HG02970 (cell line): ENCODE results near the gene CCT4.
"Not testable (repeated sequence)": the region's sequence is repeated elsewhere in the genome, so short reads cannot be mapped to it uniquely, and the experiment has no call there.

Source experiments
- ATAC-seq: cut with Tn5 transposase; IDR thresholded peaks from one replicate; pipeline ENCODE4 v1.9.1; 2021; ENCODE audit warnings: mild to moderate bottlenecking, moderate library complexity, moderate number of reproducible peaks; ENCODE audit not compliant: unreplicated experiment, low FRiP score

CCT4 gene

DNA sequence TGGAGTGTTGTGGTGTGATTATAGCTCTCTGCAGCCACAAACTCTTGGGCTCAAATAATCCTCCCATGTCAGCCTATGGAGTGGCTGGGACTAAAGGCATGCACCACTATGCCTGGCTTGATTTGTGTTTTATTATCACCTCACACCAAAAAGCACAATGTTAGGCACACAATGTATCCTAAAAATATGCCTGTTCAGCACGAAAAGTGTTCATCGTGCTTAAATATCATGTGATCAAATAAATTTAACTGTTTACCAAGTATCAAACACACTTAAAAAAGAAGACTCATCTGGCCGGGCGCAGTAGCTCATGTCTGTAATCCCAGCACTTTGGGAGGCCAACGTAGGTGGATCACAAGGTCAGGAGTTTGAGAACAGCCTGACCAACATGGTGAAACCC is 5.6 kb downstream of the CCT4 start:
- no peak for ATAC-seq

DNA sequence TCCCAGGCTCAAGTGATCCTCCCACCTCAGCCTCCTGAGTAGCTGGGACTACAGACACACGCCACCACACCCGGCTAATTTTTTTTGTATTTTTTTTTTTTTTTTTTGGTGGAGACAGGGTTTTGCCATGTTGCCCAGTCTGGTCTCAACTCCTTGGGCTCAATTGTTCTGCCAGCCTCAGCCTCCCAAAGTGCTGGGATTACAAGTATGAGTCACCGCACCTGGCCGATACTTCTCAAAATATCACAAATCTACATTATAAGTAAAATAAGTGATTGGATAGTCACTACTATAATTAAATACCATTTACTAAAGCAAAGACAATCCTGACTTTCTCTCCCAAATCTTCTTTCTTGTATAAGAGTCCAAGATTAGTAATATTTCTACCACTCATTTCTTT is 9.1 kb downstream of the CCT4 start:
- not testable (repeated sequence) for ATAC-seq

DNA sequence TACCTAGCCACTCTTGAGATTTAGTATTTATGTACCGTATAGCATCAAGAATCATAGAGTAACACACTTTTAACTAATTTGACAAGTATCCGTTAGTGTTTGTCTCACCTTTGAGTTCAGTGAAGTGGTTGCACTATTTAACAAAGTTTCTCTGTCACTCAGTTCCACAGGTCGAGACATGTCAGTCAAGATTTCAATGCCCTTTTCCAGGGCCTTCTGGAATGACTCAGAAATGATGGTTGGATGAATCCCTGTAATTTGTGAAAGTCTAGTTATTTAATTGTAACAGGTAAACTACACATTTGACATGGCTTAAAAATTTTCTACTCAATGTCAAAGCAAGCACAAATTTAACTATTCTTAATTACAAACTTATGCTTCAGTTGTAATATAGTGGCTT is 9.7 kb downstream of the CCT4 start:
- ATAC-seq = no peak

GRCh38 chr2:61877571-61878245 is 10.7 kb downstream of the CCT4 start:
- no peak for ATAC-seq

GRCh38 chr2:61876400-61876799 is 12.1 kb downstream of the CCT4 start:
- no peak for ATAC-seq

DNA sequence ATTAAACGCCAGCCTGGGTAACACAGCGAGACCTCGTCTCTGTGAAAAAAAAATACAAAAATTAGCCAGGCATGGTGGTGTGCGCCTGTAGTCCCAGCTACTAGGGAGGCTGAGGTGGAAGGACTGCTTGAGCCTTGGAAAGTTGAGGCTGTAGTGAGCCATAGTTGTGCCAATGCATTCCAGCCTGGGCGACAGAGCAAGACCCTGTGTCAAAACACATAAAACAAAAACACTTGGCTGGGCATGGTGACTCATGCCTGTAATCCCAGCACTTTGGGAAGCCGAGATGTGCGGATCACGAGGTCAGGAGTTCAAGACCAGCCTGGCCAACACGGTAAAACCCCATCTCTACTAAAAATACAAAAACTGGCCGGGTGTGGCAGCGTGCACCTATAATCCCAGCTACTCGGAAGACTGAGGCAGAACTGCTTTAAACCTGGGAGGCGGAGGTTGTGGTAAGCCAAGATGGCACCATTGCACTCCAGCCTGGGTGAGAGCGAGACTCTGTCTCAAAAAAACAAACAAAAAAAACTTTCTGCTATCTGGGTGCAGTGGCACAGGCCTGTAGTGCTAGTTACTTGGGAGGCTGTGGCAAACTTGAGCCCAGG is 21.9 kb downstream of the CCT4 start:
- not testable (repeated sequence) for ATAC-seq

DNA sequence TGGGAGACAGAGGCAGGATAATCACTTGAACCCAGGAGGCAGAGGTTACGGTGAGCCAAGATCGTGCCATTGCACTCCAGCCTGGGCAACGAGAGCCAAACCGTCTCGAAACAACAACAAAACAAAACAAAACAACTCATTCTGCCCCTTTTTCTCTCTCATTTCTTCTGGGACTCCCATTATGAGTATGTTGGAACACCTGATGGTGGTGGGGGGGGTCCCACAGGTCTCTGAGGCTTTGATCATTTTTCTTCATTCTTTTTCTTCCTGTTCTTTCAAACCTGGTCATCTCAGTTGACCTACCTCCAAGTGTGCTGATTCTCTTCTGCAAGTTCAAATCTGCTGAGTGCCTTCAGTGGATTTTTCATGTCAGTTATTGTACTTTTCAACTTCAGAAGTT is 26.4 kb downstream of the CCT4 start:
- ATAC-seq = no peak

DNA sequence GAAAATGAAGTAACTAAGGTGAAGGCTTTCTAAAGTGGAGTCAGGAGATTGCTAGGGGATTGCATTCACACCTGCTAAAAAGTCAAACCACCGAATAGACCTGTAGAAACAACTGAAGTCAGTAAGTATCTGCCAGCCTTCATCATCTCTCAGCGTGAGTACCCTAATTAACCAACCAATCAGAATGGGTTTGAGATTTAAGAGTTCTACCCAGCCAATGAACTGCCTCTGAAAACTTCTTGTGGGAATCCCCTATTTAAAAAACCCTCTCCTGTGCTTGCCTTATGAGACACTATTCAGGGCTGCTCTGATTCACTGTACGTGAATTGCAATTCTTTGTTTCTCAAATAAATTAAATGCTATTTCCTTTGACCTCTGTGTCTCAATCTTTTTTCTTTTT is 31.2 kb downstream of the CCT4 start:
- ATAC-seq = no peak

DNA sequence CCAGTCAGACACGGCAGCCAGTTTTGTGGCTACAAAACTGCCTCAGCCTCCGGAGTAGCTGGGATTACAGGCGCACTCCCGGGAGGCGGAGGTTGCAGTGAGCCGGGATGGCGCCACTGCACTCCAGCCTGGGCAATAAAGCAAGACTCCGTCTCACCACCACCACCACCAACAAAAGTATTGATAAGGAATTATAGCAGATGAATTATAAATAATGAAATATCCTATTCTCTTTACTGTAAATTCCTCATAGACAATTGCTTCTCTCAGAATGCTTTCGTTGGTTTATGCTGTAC is 33.2 kb downstream of the CCT4 start:
- no peak for ATAC-seq

- ATAC-seq = peak; percentile 87
Observed at GRCh38 chr2:61854564-61855317, 33.7 kb downstream of the CCT4 start.

DNA sequence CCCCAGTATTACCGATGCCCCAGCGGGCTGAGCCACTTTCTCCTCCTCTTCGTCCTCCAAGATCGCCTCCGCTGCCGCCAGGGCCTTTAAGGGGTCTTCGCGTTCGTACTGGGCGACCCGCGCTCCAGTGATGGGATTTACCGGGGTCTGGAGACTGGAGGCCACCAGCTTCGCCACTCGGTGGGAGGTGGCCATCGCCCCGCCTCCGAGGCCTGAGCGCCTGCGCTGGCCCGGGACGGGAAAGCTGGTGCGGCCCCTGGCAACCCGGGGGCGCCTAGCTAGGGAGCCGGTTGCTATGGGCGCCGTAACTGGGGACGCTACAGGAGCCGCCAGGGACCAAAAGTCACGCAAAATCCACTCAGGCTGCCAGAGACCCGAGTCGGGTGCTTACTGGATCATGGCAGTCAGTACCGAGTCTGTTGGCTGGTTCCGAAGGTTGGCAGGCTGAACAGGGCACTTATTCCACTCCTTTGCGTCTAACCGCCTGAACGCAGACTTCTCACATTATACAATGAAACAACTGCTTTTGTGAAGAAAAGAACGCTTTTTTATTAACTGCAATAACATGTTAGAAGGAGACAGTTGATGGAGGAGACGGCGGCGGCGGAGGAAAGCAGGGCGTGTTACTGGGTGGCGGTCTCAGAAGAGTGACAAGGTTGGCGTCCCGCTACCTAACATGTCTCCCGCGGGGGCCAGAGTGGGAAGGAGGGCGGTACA is 34.5 kb downstream of the CCT4 start, which contains the start of gene FAM161A:
Gene FAM161A (minus strand): TSS at position 214 of the 717 bp plus-strand sequence. CDS start 19 bp downstream, at position 195.
- ATAC-seq = peak; percentile 74

DNA sequence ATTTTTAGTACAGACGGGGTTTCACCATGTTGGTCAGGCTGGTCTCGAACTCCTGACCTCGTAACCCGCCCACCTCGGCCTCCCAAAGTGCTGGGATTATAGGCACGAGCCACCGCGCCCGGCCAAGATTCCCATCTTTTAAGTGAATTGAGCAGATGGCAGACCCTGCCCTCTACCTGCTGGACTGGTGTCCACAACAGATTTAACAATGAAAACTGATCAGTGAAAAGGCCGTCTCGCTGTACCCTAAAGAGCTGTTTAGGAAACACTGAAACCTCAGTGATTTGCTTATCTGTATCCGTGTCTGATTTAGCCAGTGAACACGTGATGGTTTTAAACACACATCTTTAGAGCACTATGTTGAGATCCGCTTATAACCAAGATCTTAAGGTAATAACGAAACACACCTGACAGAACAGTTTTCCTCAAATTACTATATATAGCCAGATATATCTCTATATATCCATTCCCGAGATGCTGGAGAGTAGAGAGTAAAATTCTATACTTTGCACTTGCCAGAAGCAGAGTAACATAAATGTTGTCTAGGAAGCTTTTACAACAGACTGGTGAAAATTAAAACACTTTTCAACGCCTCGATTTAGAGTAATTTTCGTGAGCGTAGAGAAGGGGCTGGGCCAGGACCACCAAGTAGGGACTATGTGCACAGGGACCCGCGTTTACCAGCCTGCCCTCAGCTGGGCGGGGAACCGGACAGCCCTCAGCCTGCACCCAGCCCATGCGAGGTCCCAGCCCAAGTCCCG is 35.2 kb downstream of the CCT4 start:
- peak; percentile 38 for ATAC-seq

DNA sequence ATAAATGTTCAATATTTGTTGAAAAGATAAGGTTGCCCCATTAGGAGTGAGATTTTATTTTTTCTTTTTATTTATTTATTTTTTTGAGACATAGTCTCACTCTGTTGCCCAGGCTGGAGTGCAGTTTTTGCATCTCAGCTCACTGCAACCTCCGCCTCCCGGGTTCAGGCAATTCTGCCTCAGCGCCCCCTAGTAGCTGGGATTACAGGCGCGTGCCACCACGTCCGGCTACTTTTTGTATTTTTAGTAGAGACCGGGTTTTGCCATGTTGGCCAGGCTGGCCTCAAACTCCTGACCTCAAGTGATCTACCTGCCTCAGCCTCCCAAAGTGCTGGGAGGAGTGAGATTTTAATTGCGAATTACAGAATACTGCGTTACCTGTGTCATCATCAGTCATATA is 37.2 kb downstream of the CCT4 start:
- not testable (repeated sequence) for ATAC-seq

DNA sequence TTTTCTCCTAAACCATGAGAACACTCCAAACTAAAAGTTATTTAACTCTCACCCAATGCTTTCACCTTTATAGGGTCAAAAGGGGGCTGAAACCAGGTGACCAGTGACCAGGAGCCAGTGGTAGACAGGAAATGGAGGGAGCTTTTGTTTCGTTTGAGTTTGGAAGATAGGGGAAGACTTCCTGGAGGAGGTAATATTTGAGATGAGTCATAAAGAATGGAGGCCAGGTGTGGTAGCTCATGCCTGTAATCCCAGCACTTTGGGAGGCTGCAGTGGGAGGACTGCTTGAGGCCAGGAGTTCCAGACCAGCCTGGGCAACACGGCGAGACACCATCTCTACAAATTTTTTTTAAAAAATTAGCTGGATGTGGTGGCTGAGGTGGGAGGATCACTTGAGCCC is 43.1 kb downstream of the CCT4 start:
- no peak for ATAC-seq

- no peak for ATAC-seq
Observed at GRCh38 chr2:61841286-61841685, 47.2 kb downstream of the CCT4 start.

DNA sequence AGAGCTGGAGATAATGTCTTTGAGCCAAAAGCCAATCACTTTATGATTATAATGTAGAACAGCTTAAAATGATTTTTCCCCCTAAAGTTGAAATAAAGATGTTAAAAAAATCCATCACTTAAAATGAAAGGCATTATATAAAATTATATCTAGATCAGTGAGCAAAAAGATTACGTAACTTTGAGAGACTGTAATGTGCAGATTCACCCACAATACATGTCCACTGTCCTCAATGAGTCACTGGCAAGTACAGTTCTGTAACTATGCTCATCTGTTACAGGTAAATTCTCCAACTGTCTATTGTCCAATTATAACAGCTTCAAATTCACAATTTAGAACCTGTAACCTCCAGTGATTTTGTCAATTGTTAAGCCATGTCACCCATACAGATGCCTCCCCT is 53.6 kb downstream of the CCT4 start:
- no peak for ATAC-seq

DNA sequence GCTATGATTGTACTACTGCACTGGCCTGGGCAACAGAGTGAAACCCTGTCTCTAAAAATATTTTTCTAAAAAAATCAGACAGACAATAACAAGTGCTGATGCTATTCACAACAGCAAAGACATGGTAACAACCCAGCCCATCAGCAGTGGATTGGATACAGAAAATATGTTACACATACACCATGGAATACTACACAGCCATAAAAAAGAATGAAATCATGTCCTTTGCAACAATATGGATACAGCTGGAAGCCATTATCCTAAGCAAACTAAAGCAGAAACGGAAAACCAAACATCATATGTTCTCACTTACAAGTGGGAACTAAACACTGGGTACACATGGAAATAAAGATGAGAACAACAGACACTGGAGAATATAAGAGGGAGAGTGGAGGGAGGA is 54.5 kb downstream of the CCT4 start:
- no peak for ATAC-seq

- no peak for ATAC-seq
Observed at GRCh38 chr2:61832183-61832841, 56.1 kb downstream of the CCT4 start.

DNA sequence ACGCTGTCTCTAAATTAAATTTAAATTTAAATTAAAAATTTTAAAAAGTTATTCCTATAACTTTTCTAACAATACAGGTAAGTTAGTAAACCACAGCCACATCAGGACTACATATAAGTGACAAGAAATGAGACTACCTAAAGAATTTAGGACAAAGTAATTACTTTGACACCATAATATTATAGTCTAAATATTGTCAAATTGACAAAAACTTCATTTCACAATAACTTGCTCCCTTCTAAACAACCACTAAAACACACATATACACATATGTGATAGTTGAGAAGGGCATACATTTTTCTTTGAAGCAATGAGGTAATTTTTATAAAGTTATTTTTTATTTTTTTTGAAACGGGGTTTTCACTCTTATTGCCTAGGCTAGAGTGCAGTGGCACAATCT is 66.2 kb downstream of the CCT4 start:
- no peak for ATAC-seq
